Left ventricle myocardium inferior (tissue), 1 donor: Measurements from ENCODE around the gene GABRR2. TPM values are rescaled to one million over a fixed set of nuclear protein-coding genes. Genes with fewer than 3 reads are reported as not detected.

Experiments used
- DNase-seq: peaks from one replicate; pipeline ENCODE4 v3.0.0-alpha.2; 2020
- H3K27ac ChIP-seq: fragments of 200-600 bp; replicated peaks from 2 replicates; pipeline ENCODE4 v1.8.0; 2021
- H3K27me3 ChIP-seq: fragments of 200-600 bp; 2 replicates; pipeline ENCODE4 v1.8.0; 2021; ENCODE audit warnings: low read depth
- H3K36me3 ChIP-seq: fragments of 200-600 bp; 2 replicates; pipeline ENCODE4 v1.8.0; 2021
- H3K4me1 ChIP-seq: fragments of 200-600 bp; 2 replicates; pipeline ENCODE4 v1.8.0; 2021
- H3K4me3 ChIP-seq: fragments of 200-600 bp; 2 replicates; pipeline ENCODE4 v1.8.0; 2021; ENCODE audit warnings: mild to moderate bottlenecking, moderate library complexity
- H3K9me3 ChIP-seq: fragments of 200-600 bp; replicated peaks from 2 replicates; pipeline ENCODE4 v1.8.0; 2021
- intact Hi-C: fragments of 100-400 bp; cut with micrococcal nuclease; formaldehyde crosslinking; loops from one replicate; pipeline ENCODE4 v1.11.0; 2022
- total RNA-seq: library from RNA; stranded (reverse); fragmentation: NEBNext Ultra II Directional; extraction: Animal tissue kit (Norgen Biotek cat#: 25700); gene quantifications from one replicate; pipeline ENCODE4 v1.2.1, GENCODE V29; 2021
- TF ChIP-seq, protein P1 (sequence below): fragments of 200-600 bp; IDR thresholded peaks from 2 replicates; pipeline ENCODE4 v1.8.0; 2021; ENCODE audit warnings: antibody characterized with exemption, mild to moderate bottlenecking, borderline replicate concordance
- donor health status: DM: no; HTN: yes; CAD: no; lungs with severe emphysema.

The GABRR2 gene
- total RNA-seq, 1 donor from 2014 or later, result 0.69 TPM

DNA sequence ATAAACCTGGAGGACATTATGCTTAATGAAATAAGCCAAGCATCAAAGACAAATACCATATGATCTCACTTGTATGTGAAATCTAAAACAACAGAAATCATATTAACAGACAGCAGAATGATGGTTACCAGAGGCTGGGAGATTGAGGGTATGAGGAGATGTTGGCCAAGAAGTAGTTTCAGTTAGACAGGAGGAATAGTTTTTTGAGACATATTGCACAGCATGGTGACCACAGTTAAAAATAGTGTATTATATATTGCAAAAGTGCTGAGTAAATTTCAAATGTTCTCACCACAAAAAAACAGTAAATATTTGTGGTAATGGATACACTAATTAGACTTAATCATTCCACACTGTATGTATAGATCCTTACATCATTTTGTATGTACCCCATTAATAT lies 99.7 kb downstream of the GABRR2 start:
- no peaks in the 10 kb centered on the region for H3K36me3 ChIP-seq
- DNase-seq, result no peak
- no peaks in the 10 kb centered on the region for H3K27me3 ChIP-seq
- H3K27ac ChIP-seq, result no peak overlapping the region
- TF ChIP-seq, protein P1, sequence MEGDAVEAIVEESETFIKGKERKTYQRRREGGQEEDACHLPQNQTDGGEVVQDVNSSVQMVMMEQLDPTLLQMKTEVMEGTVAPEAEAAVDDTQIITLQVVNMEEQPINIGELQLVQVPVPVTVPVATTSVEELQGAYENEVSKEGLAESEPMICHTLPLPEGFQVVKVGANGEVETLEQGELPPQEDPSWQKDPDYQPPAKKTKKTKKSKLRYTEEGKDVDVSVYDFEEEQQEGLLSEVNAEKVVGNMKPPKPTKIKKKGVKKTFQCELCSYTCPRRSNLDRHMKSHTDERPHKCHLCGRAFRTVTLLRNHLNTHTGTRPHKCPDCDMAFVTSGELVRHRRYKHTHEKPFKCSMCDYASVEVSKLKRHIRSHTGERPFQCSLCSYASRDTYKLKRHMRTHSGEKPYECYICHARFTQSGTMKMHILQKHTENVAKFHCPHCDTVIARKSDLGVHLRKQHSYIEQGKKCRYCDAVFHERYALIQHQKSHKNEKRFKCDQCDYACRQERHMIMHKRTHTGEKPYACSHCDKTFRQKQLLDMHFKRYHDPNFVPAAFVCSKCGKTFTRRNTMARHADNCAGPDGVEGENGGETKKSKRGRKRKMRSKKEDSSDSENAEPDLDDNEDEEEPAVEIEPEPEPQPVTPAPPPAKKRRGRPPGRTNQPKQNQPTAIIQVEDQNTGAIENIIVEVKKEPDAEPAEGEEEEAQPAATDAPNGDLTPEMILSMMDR, result no peak
- intact Hi-C loops, result no loop called here
- H3K4me3 ChIP-seq, result no peak overlapping the region
- no peaks in the 10 kb centered on the region for H3K9me3 ChIP-seq
- no peaks in the 10 kb centered on the region for H3K4me1 ChIP-seq

DNA sequence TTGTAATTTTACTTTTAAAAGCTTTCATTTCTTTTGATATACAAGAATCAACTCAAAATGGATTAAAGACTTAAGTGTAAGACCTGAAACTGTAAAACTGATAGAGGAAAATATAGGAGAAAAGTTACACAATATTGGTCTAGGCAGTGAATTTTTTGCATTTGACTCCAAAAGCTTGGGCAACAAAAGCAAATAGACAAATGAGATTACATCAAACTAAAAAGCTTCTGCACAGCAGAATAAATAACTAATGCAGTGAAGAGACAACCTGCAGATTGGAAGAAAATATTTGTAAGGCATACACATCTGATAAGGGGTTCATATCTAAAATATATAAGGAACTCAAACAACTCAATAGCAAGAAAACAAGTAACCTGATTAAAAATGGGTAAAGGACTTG lies 100.9 kb downstream of the GABRR2 start:
- TF ChIP-seq, protein P1, result no peak

DNA sequence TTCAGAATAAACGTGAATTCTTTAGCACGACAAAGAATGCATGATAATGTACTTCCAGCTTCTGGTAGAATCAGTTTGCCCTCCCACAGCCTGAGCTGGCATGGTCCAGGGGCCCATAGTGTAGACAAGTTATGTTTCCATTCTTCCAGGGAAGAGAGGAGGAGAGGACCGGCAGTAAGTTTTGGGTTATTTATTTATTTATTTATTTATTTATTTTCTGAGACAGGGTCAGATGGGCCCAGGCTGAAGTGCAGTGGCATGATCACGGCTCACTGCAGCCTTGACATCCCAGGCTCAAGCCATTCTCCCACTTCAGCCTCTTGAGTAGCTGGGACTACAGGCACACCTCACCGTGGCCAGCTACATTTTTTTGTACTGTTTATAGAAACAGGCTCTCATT lies 102.6 kb downstream of the GABRR2 start:
- Histone ChIP-seq H3K27me3 (no peaks in the 10 kb centered on the region), H3K9me3 (no peaks in the 10 kb centered on the region), H3K27ac (no peak overlapping the region), H3K4me3 (no peak overlapping the region), H3K4me1 (no peaks in the 10 kb centered on the region), H3K36me3 (no peaks in the 10 kb centered on the region)
- TF ChIP-seq, protein P1, result no peak
- intact Hi-C loops, result no loop called here
- DNase-seq, result no peak

More for the DNA sequence above, 100.9 kb downstream of the GABRR2 start:
- H3K4me3 ChIP-seq, result no peak overlapping the region
- intact Hi-C loops, result no loop called here
- no peak overlapping the region for H3K27ac ChIP-seq
- no peaks in the 10 kb centered on the region for H3K4me1 ChIP-seq
- H3K27me3 ChIP-seq, result no peaks in the 10 kb centered on the region
- DNase-seq, result no peak
- H3K36me3 ChIP-seq, result no peaks in the 10 kb centered on the region
- no peaks in the 10 kb centered on the region for H3K9me3 ChIP-seq

DNA sequence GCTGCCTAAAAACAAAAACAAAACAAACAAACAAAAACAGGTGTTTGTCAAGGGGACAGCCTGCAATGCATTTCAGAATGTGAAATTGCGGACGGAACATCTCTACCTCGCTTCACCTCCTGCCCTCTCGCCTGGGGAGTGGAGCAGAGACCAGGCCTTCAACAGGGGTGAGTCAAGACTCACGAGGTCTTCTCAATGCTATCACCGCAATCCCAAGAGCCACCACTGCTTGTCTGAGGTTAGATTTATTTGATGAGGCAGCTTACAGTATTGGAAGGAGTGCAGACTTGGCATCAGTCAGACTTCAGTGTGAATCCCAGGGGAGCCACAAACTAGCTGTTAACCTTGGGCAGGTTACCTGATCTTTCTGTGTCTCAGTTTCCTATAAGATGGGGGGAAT lies 105.6 kb downstream of the GABRR2 start:
- intact Hi-C loops, result no loop called here

DNA sequence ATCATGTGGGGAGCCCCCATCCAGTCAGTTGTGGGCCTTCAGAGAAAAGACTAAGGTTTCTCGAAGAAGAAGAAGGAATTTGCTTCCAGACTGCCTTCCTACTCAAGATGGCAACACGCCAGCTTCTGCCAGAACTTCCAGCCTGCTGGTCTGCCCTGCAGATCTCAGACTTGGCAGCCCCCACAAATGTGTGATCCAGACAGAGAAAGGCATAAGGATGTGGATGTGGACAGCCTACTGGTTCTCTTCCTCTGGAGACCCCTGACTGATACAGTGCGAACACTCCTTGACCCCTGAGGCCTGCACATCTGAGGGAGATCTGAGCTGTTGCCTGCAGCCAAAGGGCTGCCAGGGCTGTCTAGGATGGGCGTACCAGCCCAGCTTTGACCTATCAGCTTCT lies 106.5 kb downstream of the GABRR2 start:
- H3K27ac ChIP-seq, result no peak overlapping the region
- DNase-seq, result no peak

More for the DNA sequence above, 105.6 kb downstream of the GABRR2 start:
- Histone ChIP-seq H3K36me3 (no peaks in the 10 kb centered on the region), H3K27ac (no peak overlapping the region), H3K4me3 (no peak overlapping the region), H3K4me1 (no peaks in the 10 kb centered on the region), H3K27me3 (no peaks in the 10 kb centered on the region), H3K9me3 (no peaks in the 10 kb centered on the region)
- no peak for DNase-seq
- TF ChIP-seq, protein P1, result no peak

More for the DNA sequence above, 106.5 kb downstream of the GABRR2 start:
- Histone ChIP-seq H3K27me3 (no peaks in the 10 kb centered on the region), H3K4me1 (no peaks in the 10 kb centered on the region), H3K4me3 (no peak overlapping the region), H3K9me3 (no peaks in the 10 kb centered on the region), H3K36me3 (no peaks in the 10 kb centered on the region)
- intact Hi-C loops, result no loop called here
- TF ChIP-seq, protein P1, result no peak

Other genes starting within 250 kb of the GABRR2 start
- 180 TPM for gene PNRC1, start 234.5 kb downstream of the GABRR2 start, total RNA-seq
- gene SRSF12, start 197.2 kb downstream of the GABRR2 start, total RNA-seq, result not detected
- gene PM20D2, start 169.2 kb downstream of the GABRR2 start, total RNA-seq, result 14.3 TPM
- gene GABRR1, start 97.9 kb downstream of the GABRR2 start, total RNA-seq, result not detected
- 13.1 TPM for gene UBE2J1, start 37.4 kb upstream of the GABRR2 start, total RNA-seq
- gene RRAGD, start 97.0 kb upstream of the GABRR2 start, total RNA-seq, result 123 TPM
- 11.1 TPM for gene ANKRD6, start 117.9 kb upstream of the GABRR2 start, total RNA-seq